Endothelial cell of umbilical vein (primary cell): ENCODE results near the gene CALD1. TPM values are rescaled to one million over a fixed set of nuclear protein-coding genes. Genes with fewer than 3 reads are reported as not detected.
A peak's percentile ranks its signal among the peaks of the same experiment; 100 is the strongest.

Experiments
- BruUV-seq: library from RNA; stranded (reverse); fragments of 400-500 nt; replicated peaks from 2 replicates; lab custom pipeline; 2021; lab: Mats Ljungman, UMichigan
- CTCF ChIA-PET: fragments of 300-600, 350-600 bp; sonication (Branson Sonifier 250); formaldehyde crosslinking; loops from one replicate; lab custom pipeline; 2021; ENCODE audit warnings: antibody characterized with exemption, inconsistent platforms; lab: Charles Lee
- POLR2A ChIA-PET: fragments of 300-600, 350-600 bp; sonication (Branson Sonifier 250); formaldehyde crosslinking; loops from one replicate; lab custom pipeline; 2021; ENCODE audit warnings: antibody characterized with exemption, inconsistent platforms; lab: Charles Lee
- DNase-seq: peaks from one replicate; pipeline ENCODE4 v3.0.0-alpha.2; 2011; ENCODE audit warnings: low read depth, low spot score
- FAIRE-seq: peaks from 2 replicates; lab custom pipeline; 2011; peaks lifted over from hg19 to GRCh38; lab: Jason Lieb, UNC
- H2AFZ ChIP-seq: 2 replicates; pipeline ENCODE4 v1.6.0; 2012; ENCODE audit warnings: low read depth, low read length, control low read depth, inconsistent platforms
- H3K27ac ChIP-seq: 2 replicates; pipeline ENCODE4 v1.5.1; 2011; ENCODE audit warnings: low read depth, mild to moderate bottlenecking, control low read depth, low read length, moderate library complexity; ENCODE audit not compliant: insufficient read depth
- H3K27me3 ChIP-seq, 2 experiments: 2 replicates each; pipeline versions ENCODE4 v1.6.0 to v1.6.1; 2011; ENCODE audit warnings: low read length in 2 of 2, mixed read lengths in 1 of 2; ENCODE audit not compliant: control insufficient read depth in 2 of 2, insufficient read depth in 2 of 2
- H3K36me3 ChIP-seq, 2 experiments: 2 replicates in 1 of 2; 3 replicates in 1 of 2; pipeline ENCODE4 v1.5.1; 2011; ENCODE audit warnings: low read length in 2 of 2, mild to moderate bottlenecking in 1 of 2, moderate library complexity in 1 of 2; ENCODE audit not compliant: control insufficient read depth in 2 of 2, insufficient read depth in 2 of 2; ENCODE audit errors: extremely low read depth in 1 of 2
- H3K4me1 ChIP-seq: 3 replicates; pipeline ENCODE4 v1.5.1; 2011; ENCODE audit warnings: mild to moderate bottlenecking, low read length; ENCODE audit not compliant: control insufficient read depth, insufficient read depth; ENCODE audit errors: extremely low read depth
- H3K4me2 ChIP-seq: 2 replicates; pipeline ENCODE4 v1.6.1; 2011; ENCODE audit warnings: low read length, control low read depth, mixed read lengths; ENCODE audit not compliant: insufficient read depth
- H3K4me3 ChIP-seq, 3 experiments: fragments of 200-600 bp in 1 of 3; sonication (generic), shearing (Covaris generic) in 1 of 3; replicated peaks in 1 of 3; 2 replicates each; pipeline ENCODE4 v1.5.1; 2011 to 2016; ENCODE audit warnings: control low read depth in 3 of 3, low read length in 3 of 3, mild to moderate bottlenecking in 2 of 3, inconsistent platforms in 1 of 3, low read depth in 1 of 3, moderate library complexity in 1 of 3; ENCODE audit not compliant: insufficient read depth in 1 of 3
- H3K79me2 ChIP-seq: 2 replicates; pipeline ENCODE4 v1.6.0; 2012; ENCODE audit warnings: low read length, inconsistent platforms; ENCODE audit not compliant: control insufficient read depth, insufficient read depth
- H3K9ac ChIP-seq: replicated peaks from 2 replicates; pipeline ENCODE3; 2011; ENCODE audit warnings: low read length, control low read depth; ENCODE audit not compliant: insufficient read depth; ENCODE audit errors: extremely low read depth
- H3K9me1 ChIP-seq: replicated peaks from 3 replicates; pipeline ENCODE4 v1.6.0; 2011; ENCODE audit warnings: mild to moderate bottlenecking, low read length; ENCODE audit not compliant: control insufficient read depth, insufficient read depth; ENCODE audit errors: extremely low read depth
- H3K9me3 ChIP-seq: replicated peaks from 2 replicates; pipeline ENCODE4 v1.5.1; 2012; ENCODE audit warnings: low read length, inconsistent platforms; ENCODE audit not compliant: control insufficient read depth, insufficient read depth
- H4K20me1 ChIP-seq: replicated peaks from 2 replicates; pipeline ENCODE3; 2011; ENCODE audit warnings: mild to moderate bottlenecking, low read length; ENCODE audit not compliant: control insufficient read depth, insufficient read depth; ENCODE audit errors: extremely low read depth
- EZH2 ChIP-seq: IDR thresholded peaks from 2 replicates; pipeline ENCODE4 v1.6.1; 2012; ENCODE audit warnings: borderline replicate concordance, low read depth, mild to moderate bottlenecking, moderate library complexity, low read length, inconsistent platforms; ENCODE audit not compliant: severe bottlenecking
- FOS ChIP-seq: IDR thresholded peaks from 2 replicates; pipeline ENCODE4 v1.6.1; 2011; ENCODE audit warnings: mild to moderate bottlenecking, low read length, moderate library complexity, borderline replicate concordance; ENCODE audit not compliant: insufficient read depth
- GATA2 ChIP-seq: IDR thresholded peaks from 2 replicates; pipeline ENCODE4 v1.7.0; 2011; ENCODE audit warnings: low read depth, mild to moderate bottlenecking, moderate library complexity, mixed read lengths, low read length; ENCODE audit not compliant: insufficient read length, insufficient read depth
- JUN ChIP-seq: IDR thresholded peaks from 2 replicates; pipeline ENCODE4 v1.6.1; 2011; ENCODE audit warnings: borderline replicate concordance, low read depth; ENCODE audit not compliant: insufficient read length, insufficient read depth
- MYC ChIP-seq: IDR thresholded peaks from one replicate; pipeline ENCODE4 v1.6.1; 2011; ENCODE audit warnings: mild to moderate bottlenecking, low read depth, low read length
- POLR2A ChIP-seq: IDR thresholded peaks from 2 replicates; pipeline ENCODE4 v1.6.1; 2012; ENCODE audit warnings: low read depth, mild to moderate bottlenecking, control low read depth, low read length
- POLR2AphosphoS5 ChIP-seq: IDR thresholded peaks from 2 replicates; pipeline ENCODE4 v1.6.1; 2012; ENCODE audit warnings: low read depth, mild to moderate bottlenecking, control low read depth, low read length, moderate library complexity; ENCODE audit not compliant: insufficient read depth
- dilution Hi-C: fragments of 300-500 bp; cut with MboI; formaldehyde crosslinking; loops from one replicate; pipeline ENCODE4 v1.15.0; 2019; ENCODE audit warnings: low sequenced_read_pairs; ENCODE audit not compliant: extremely low pct_ligation_motif_present
- intact Hi-C: fragments of 100-400 bp; cut with micrococcal nuclease; formaldehyde crosslinking; loops from one replicate; pipeline ENCODE4 v1.10.0; 2022
- polyA plus RNA-seq, 4 experiments: library from polyadenylated mRNA; depleted of rRNA in 3 of 4; stranded (reverse) in 3 of 4; unstranded in 1 of 4; fragments of >200 nt; gene quantifications; 2 replicates each; pipeline versions ENCODE4 v1.2.1 to v1.2.3, GENCODE V29; 2011 to 2012; ENCODE audit warnings: missing spikeins in 1 of 4
- total RNA-seq: library from RNA; stranded (reverse); gene quantifications from 2 replicates; pipeline ENCODE4 v1.2.3, GENCODE V29; 2021
- TF ChIP-seq, protein P1 (sequence below): IDR thresholded peaks from 2 replicates; pipeline ENCODE4 v1.6.1; 2011; ENCODE audit not compliant: insufficient read depth, insufficient read length
- TF ChIP-seq, protein P2 (sequence below), 2 donors: IDR thresholded peaks; 1 replicate in 1 of 2; 2 replicates in 1 of 2; pipeline ENCODE4 v1.5.1; 2011; ENCODE audit warnings: low read length in 2 of 2, mild to moderate bottlenecking in 2 of 2, moderate library complexity in 2 of 2, control low read depth in 1 of 2, inconsistent platforms in 1 of 2, low read depth in 1 of 2; ENCODE audit not compliant: insufficient read depth in 1 of 2; ENCODE audit errors: extremely low read depth in 1 of 2

CALD1 gene
- total and polyA plus RNA-seq, 2 donors (not counting 3 experiments of a cell fraction or from before 2014, with no cell fraction given), result 136 to 307 TPM

DNA sequence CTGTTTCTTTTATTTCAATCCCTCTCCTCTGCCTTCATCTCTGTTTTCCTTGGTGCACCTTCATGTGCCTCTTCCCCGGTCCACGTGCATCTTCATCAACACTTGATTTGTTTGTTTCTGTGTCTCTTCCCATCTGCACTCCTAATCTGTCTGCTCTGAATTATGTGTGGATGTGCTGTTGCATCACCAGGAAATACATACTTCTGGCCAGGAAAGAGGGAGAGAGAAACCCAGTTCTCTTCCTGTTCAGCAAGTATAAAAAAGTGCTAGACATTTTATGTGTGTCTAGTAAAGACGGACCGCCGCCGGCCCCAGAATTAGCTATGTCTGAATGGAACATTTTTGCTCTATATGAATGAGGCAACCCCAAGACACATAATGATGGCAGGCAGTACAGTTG lies 93.8 kb downstream of the CALD1 start:
- intact Hi-C loops, result no loop called here
- POLR2A ChIA-PET, result interaction anchor here (0.6 to 0.7 kb wide), 3 partner anchors 9 to 129 kb away, joined by 3 to 4 read pairs (median 4); no protein-coding TSS in a partner anchor
- H3K79me2 ChIP-seq, result peaks cover 37% of the 10 kb centered on the region
- peaks cover 39% of the 10 kb centered on the region for H3K4me1 ChIP-seq
- peaks cover 7 to 10% of the 10 kb centered on the region in 2 experiments for H3K36me3 ChIP-seq
- TF ChIP-seq POLR2A (no peak), JUN (no peak), EZH2 (no peak), POLR2AphosphoS5 (no peak), MYC (no peak), GATA2 (no peak), FOS (no peak)
- TF ChIP-seq, protein P1, sequence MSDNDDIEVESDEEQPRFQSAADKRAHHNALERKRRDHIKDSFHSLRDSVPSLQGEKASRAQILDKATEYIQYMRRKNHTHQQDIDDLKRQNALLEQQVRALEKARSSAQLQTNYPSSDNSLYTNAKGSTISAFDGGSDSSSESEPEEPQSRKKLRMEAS, result no peak
- TF ChIP-seq, protein P2, sequence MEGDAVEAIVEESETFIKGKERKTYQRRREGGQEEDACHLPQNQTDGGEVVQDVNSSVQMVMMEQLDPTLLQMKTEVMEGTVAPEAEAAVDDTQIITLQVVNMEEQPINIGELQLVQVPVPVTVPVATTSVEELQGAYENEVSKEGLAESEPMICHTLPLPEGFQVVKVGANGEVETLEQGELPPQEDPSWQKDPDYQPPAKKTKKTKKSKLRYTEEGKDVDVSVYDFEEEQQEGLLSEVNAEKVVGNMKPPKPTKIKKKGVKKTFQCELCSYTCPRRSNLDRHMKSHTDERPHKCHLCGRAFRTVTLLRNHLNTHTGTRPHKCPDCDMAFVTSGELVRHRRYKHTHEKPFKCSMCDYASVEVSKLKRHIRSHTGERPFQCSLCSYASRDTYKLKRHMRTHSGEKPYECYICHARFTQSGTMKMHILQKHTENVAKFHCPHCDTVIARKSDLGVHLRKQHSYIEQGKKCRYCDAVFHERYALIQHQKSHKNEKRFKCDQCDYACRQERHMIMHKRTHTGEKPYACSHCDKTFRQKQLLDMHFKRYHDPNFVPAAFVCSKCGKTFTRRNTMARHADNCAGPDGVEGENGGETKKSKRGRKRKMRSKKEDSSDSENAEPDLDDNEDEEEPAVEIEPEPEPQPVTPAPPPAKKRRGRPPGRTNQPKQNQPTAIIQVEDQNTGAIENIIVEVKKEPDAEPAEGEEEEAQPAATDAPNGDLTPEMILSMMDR (IDR thresholded peaks at IDR 0.05; ENCODE audit: extremely low read depth in 1 of 2, insufficient read depth in 1 of 2, low read depth in 1 of 2, low read length in 2 of 2), result no peak
- H3K27me3 ChIP-seq, result no peaks in the 10 kb centered on the region
- peak overlapping the region; percentile 38 for H3K4me2 ChIP-seq
- H3K9ac ChIP-seq, result no peak overlapping the region
- no peaks in the 10 kb centered on the region for H3K9me1 ChIP-seq
- peak overlapping the region; percentile 28 for H3K27ac ChIP-seq
- no peak overlapping the region for H2AFZ ChIP-seq
- CTCF ChIA-PET, result interaction anchor here (1.1 to 1.5 kb wide), 2 partner anchors 15 to 38 kb away, joined by 3 read pairs; no protein-coding TSS in a partner anchor
- no peaks in the 10 kb centered on the region for H3K9me3 ChIP-seq
- DNase-seq (peak; percentile 50), FAIRE-seq (peak; percentile 12)
- no TSS peak for BruUV-seq
- no peak overlapping the region for H3K4me3 ChIP-seq
- dilution Hi-C loops, result no loop called here
- no peaks in the 10 kb centered on the region for H4K20me1 ChIP-seq
